Ishikawa (cell line): ENCODE data around the gene HYDIN.

Experiments
- EP300 ChIP-seq: IDR thresholded peaks from 2 replicates; pipeline ENCODE4 v1.6.1; 2012; ENCODE audit warnings: borderline replicate concordance
- FOXM1 ChIP-seq: IDR thresholded peaks from 2 replicates; pipeline ENCODE4 v1.6.1; 2012; ENCODE audit warnings: low read depth, borderline replicate concordance
- RAD21 ChIP-seq: IDR thresholded peaks from 2 replicates; pipeline ENCODE4 v1.6.1; 2012; ENCODE audit warnings: low read depth
- TAF1 ChIP-seq: IDR thresholded peaks from 2 replicates; pipeline ENCODE4 v1.6.1; 2012; ENCODE audit warnings: low read depth, mild to moderate bottlenecking
- YY1 ChIP-seq: IDR thresholded peaks from 2 replicates; pipeline ENCODE4 v1.6.1; 2012; ENCODE audit warnings: low read depth
- TF ChIP-seq, protein P1 (sequence below): IDR thresholded peaks from 2 replicates; pipeline ENCODE4 v1.6.1; 2012; ENCODE audit warnings: low read depth, mild to moderate bottlenecking

DNA sequence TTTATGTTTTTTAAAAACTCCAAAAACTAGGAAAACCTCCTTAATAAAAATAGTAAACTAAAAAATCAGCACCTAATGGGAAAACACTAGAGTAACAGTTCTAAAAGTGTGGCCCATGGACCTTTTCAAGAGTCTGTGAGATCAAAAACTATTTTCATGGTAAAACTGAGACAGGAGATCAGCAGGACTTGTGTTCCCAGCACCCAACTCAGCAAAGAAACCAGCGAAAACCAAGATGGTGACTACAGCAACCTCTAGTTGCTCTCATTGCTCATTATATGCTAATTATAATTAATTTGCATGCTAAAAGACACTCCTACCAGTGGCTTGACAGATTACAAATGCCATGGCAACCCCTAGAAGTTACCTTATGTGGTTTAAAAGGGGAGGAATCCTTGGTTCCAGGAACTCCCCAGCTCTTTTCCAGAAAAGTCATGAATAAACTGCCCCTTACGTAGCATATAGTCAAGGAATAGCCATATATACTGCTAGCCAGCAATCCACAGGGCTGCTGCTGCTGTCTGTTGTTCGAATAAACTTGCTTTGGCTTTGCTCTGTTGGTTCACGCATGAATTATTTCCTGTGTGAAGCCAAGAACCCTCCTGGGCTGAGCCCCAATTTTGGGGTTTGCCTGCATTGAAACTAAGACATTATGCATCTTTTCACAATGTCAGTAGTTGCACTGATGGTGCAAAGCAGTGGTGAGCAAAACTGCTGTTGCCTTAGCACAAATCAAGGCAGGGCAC is 46.2 kb upstream of the HYDIN start:
- TF ChIP-seq EP300 (no peak), YY1 (no peak), TAF1 (no peak), FOXM1 (no peak), RAD21 (no peak)
- TF ChIP-seq, protein P1, sequence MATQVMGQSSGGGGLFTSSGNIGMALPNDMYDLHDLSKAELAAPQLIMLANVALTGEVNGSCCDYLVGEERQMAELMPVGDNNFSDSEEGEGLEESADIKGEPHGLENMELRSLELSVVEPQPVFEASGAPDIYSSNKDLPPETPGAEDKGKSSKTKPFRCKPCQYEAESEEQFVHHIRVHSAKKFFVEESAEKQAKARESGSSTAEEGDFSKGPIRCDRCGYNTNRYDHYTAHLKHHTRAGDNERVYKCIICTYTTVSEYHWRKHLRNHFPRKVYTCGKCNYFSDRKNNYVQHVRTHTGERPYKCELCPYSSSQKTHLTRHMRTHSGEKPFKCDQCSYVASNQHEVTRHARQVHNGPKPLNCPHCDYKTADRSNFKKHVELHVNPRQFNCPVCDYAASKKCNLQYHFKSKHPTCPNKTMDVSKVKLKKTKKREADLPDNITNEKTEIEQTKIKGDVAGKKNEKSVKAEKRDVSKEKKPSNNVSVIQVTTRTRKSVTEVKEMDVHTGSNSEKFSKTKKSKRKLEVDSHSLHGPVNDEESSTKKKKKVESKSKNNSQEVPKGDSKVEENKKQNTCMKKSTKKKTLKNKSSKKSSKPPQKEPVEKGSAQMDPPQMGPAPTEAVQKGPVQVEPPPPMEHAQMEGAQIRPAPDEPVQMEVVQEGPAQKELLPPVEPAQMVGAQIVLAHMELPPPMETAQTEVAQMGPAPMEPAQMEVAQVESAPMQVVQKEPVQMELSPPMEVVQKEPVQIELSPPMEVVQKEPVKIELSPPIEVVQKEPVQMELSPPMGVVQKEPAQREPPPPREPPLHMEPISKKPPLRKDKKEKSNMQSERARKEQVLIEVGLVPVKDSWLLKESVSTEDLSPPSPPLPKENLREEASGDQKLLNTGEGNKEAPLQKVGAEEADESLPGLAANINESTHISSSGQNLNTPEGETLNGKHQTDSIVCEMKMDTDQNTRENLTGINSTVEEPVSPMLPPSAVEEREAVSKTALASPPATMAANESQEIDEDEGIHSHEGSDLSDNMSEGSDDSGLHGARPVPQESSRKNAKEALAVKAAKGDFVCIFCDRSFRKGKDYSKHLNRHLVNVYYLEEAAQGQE: no peak
